NCI-H1436 (cell line): ENCODE results near the gene EHMT1.
"Not testable (repeated sequence)": the region's sequence is repeated elsewhere in the genome, so short reads cannot be mapped to it uniquely, and the experiment has no call there.

Experiments
- DNase-seq: peaks from one replicate; lab custom pipeline; 2025; lab: John Stamatoyannopoulos, UW

The EHMT1 gene

DNA sequence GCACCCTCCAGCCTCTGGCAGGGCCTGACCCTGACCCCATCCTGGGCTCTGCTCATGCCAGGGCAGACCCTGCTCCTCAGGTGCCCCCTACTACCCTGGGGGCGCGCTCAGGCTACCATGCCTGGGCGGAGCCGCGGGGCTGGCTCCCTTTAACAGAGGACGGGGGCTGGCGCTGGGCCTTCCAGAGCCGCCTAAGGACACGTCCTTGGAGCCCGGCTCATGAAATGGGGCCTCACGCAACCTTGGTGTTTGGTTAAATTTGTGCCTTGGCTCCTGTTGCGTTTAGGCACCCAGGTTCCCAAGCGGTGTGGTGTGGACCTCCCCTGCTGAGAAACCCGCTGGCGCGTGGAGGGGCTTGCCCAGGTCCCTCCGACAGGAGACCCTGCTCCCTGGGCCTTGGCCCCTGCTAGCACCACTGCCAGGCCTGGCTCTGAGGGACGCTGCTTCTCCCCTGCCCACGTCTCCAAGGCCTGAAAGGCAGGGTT lies 3.4 kb upstream of the EHMT1 start:
- no peak for DNase-seq

- DNase-seq, result no peak
These were observed 639 bp downstream of the EHMT1 start for GRCh38 chr9:137619240-137620047.

- no peak for DNase-seq
These were observed 1.2 kb downstream of the EHMT1 start for GRCh38 chr9:137620048-137620405.

DNA sequence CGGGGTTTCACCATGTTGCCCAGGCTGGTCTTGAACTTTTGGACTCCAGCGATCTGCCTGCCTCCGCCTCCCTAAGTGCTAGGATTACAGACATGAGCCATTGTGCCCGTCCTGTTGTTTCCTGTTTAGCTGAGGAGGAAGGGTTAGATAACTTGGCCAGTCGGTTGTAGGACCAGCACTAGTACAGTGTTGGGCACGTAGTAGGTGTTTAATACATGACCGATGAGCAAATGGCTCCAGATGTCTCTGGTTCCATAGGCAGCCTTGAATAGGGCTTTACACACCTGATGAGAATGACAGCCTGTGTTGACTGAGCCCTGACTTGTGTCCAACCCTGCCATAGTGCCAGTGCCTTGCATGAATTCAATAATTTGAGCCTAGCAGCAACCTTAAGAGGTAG lies 1.8 kb downstream of the EHMT1 start:
- DNase-seq, result no peak

- DNase-seq, result no peak
These were observed 2.4 kb downstream of the EHMT1 start for GRCh38 chr9:137621131-137621757.

- not testable (repeated sequence) for DNase-seq
These were observed 3.4 kb downstream of the EHMT1 start for GRCh38 chr9:137622211-137622610.

DNA sequence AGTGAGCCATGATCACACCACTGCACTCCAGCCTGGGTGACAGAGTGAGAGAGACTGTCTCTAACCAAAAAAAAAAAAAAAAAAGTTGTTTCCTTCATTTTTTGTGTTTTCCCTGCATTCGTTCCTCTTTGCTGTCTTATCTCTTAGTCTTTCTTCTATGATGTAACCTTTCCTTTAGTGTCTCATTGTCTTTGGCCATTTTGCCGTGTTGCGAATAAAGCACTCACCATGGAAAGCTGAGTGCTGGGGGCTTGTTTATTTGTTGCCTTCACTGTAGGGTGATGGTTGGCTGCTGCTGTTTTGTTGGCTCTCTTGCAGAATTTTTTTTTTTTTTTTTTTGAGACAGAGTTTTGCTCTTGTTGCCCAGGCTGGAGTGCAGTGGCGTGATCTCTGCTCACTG lies 7.7 kb downstream of the EHMT1 start:
- no peak for DNase-seq

GRCh38 chr9:137627406-137627805 lies 8.6 kb downstream of the EHMT1 start:
- not testable (repeated sequence) for DNase-seq

DNA sequence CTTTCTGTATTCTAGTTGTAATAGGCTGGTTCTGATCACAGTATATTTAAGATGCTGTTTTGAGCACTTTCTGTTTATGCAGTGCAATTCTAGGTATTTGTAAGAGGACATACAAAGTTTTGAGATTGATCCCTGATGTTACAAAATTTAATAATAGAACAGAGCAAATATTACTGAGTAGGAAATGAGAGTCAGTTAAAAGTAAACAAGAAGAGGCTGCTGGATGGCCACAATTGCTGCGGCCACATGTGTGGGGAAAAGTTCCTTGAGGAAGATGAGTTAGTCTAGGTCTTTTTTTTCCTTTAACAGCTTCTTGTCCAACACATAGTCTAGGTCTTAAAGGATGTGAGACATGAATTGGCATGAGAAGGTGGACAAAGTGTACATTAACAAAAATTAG lies 11.3 kb downstream of the EHMT1 start:
- no peak for DNase-seq

DNA sequence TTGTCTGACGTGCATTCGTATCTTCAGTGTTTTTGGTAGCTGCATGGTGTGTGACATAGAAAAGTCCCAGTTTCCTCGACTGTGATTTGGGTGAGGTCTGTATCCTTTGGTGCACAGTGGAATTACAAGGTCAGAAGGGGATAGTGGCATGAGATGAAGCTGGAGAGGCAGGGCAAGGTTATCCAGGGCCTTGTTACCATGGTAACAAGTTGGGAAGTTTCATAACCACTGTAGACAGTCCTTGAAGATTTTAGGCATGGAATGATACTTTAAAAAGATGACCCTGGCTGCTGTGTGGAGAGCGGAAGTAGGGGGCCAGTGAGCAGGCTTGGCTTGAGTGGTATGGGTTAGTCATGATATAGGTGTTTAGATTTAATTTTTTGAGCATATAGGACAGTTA lies 11.9 kb downstream of the EHMT1 start:
- no peak for DNase-seq

GRCh38 chr9:137631345-137632229 lies 12.8 kb downstream of the EHMT1 start:
- DNase-seq, result no peak

DNA sequence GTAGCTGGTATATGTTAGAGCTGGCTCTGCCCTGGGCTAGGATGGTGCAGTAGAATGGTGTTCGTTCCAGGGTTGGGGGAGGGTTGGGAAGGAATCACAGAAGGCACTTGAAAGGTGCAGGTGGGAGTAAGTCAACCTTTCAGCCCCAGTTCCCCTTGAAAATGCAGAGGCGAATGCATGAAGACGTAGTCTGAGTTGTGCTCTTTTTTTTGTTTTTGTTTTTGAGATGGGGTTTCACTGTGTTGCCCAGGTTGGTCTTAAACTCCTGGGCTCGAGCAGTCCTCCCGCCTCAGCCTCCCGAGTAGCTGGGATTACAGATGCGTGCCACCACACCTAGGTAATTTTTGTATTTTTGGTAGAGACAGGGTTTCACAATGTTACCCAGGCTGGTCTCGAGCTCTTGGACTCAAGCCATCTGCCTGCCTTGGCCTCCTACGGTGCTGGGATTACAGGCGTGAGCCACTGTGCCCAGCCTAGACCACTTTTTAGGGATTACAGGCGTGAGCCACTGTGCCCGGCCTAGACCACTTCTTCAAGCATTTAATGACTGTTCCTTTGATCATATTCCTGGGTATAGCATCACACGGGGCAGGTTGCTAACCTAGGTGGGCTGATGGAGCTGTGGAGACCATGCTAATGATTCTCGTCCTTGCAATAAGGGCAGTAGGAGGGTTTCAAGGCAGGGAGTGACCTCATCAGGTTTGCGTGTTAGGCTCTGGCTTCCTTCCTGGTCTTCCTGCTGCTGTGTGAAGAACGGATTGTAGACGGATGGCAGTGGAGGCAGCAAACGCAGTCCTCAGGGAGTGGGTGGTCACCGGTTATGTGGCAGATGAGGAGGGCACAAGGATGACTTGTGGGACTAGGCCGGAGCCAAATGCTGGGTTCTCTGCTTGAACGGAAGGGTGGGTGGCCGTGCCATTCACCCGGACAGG lies 13.7 kb downstream of the EHMT1 start:
- DNase-seq, result no peak

DNA sequence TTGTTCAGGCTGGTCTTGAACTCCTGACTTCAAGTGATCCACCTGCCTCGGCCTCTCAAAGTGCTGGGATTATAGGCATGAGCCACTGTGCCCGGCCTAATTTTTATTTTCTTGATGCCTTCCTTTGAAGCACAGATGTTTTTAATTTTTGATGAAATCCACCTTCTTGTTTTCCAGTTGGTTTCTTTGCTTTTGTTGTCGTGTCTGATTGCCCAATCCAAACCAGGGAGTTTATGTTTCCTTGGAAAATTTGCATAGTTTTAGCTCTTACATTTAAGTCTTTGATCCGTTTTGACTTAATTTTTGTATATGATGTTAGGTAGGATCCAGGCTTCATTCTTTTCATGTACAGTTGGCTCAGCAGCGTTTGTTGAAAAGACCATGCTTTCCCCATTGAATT lies 15.2 kb downstream of the EHMT1 start:
- no peak for DNase-seq

GRCh38 chr9:137638680-137639079 lies 19.9 kb downstream of the EHMT1 start:
- DNase-seq, result no peak

DNA sequence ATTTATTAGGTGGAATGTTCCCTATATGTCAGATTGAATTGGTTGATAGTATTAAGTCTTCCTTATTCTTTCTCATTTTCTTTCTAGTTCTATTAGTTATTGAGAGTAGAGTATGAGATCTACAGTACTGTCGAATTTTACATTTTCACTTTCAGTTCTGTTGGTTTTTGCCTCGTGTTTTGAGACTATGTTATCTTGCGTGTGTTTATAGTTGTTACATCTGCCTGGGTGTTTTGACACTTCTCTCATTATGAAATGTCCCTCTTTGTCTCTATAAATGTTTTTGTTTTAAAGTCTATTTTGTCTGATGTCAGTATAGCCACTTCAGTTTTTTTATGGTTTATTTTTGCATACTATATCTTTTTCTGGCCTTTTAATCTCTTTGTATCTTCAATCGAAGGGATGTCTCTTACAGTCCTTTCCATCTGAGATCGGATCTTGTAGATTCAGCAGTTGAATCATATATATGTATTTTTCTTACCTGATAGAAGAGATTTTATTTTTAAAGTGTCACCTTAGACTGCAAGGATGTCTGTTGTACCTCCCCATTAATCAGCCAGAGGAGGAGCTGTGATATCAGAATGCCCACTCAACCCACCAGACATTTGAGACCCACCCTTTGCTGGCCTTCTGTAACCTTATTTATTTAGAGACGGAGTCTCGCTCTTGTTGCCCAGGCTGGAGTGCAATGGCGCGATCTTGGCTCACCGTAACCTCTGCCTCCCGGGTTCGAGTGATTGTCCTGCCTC lies 20.7 kb downstream of the EHMT1 start:
- no peak for DNase-seq

- DNase-seq, result no peak
These were observed 22.1 kb downstream of the EHMT1 start for GRCh38 chr9:137640862-137641261.

- no peak for DNase-seq
These were observed 23.4 kb downstream of the EHMT1 start for GRCh38 chr9:137642118-137642601.

DNA sequence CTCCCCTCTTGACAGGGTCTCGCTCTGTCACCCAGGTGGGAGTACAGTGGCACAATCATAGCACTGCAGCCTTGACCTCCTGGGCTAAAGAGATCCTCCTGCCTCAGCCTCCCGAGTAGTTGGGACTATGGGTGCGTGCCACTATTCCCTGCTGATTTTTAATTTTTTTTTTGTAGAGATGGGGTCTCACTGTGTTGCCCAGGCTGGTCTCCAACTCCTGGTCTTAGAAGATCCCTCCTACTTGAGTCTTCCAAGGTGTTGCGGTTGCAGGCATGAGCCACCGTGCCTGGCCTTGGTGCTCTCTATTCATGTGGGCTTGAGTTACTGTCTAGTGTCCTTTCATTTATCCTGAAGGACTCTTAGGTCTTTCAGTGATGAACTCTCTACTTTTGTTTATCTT lies 24.1 kb downstream of the EHMT1 start:
- DNase-seq, result no peak

DNA sequence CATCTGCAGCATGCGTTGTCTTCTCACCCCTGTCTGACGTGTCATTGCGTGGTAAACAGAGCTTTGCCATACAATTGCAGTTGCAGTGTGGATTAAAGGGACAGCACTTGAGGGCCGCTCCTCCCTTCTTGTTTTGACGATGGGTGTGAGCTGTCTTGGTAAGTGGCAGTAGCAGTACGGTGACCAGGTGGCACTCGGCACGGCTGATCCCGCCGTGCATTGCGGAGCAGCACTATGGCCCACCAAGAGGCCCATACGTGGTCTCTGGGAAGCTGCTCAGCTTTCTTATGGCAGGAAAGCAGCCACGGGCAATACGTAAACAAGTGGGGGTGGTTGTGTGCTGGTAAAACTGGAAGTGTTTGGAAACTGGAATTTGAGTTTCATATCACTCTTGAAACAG lies 25.1 kb downstream of the EHMT1 start:
- DNase-seq, result no peak

DNA sequence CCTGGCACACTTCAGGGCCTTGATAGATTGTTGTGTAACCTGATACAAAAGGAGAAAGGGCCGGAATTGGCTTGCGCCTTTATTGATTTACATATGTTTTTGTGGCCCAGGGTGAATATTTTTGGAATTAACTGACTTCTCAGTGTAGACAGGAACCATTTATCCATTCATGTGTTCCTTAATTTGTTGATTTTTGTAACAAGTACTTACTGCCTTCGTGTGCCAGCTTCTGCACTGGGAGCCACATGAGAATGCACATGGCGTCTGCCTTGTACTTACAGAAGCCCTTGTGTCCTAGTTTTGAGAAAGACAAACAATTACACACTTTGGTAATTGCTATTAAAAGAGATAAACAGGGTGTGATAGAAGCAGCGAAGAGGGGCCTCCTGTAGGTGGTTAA lies 26.4 kb downstream of the EHMT1 start:
- peak; percentile 34 for DNase-seq

DNA sequence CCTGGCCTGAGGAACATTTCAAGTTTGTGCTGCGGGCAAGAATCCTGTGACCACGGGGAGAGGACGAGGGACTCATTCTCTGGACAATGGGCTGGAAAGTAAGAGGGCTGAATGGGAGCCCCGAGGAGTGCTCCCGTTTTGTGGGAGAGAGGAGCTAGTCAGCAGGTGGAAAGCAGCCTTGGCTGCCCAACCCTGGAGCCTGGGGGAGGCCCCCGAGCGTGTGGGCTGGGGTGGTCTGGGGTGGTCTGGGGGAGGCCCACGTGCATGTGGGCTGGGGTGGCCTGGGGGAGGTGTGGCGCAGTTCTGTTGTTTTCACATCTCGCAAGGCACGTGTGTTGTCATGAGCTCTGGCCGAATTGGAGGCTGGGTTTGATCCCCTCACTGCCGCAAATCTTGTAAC lies 27.5 kb downstream of the EHMT1 start:
- no peak for DNase-seq
